Stimulated activated CD4-positive, alpha-beta T cell treated with anti-CD3 and anti-CD28 coated beads, Interleukin-2, amount 100 ng/mL, for 4 hours (primary cell): ENCODE data around the gene KDM2B.
A peak's percentile ranks its signal among the peaks of the same experiment; 100 is the strongest.

Experiments used
- DNase-seq: peaks from one replicate; pipeline ENCODE4 v3.0.0-alpha.2; 2020; ENCODE audit warnings: low read depth

The KDM2B gene

DNA sequence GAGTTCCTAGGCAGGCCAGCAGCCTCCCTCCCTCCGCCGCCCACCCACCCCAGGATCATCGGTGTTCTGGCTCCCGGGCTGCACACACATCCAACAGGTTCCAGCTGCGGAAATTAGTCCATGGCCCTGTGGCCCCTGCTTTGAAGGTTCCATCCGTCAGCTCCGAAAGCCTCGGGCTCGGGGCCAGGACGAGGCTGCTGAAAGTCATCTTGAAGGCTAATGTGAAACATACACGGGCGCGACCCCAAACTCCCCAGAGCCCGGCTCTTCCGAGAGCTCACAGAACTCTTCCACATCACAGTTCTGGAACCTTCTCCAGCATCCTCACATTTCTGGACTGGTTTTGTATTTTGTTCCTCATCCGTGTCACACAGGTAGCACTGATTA, 19.8 kb downstream of the KDM2B start:
- DNase-seq, result no peak

DNA sequence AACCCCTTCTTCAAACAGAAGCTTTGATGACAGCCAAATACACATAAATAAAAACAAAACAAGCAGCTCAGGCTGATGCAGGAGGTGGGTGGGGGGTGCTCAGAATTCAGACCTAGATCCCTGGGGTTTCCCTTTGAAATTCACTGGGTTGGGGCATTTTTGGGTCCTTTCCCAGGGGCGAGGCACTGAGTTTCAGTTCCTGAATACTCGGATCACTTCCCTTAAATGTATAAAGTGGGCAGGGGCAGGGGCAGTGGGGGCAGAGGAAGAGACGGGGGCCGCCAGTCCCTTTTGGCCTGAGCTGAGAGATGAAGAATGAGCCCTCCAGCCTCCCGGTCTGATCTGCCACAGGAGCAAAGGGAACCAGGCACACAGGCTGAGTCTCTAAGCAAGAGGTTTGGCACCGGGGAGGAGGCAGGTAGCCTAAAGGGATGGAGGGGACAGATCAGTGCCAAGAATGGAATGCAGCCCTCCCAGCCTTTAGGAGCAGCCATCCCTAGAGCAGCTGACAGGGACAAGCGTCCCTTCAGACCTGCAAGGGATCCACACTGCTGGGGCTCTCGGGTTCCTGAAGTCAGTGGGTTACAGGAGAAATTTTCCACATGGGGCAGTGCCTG, 20.3 kb downstream of the KDM2B start:
- DNase-seq, result no peak

DNA sequence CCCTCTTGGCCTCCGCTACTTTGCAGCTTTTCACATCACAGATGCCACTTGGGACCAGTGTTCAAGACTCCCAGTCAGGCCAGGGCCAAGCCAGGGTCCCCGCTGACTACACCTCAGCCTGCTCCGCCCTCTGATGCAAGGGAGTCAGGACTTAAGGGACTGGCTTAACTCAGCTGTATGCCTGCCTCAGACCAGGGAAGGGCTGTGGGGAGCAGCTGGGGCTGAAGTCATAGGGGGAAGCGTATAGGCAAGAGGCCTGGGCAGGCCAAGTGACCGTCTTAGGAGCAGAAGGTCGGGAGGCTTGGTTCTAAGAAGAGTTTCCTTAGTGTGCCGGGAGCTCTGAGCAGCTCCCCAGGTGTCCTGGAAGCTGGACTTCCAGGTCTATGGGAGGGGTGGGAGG, 21.9 kb downstream of the KDM2B start:
- no peak for DNase-seq

DNA sequence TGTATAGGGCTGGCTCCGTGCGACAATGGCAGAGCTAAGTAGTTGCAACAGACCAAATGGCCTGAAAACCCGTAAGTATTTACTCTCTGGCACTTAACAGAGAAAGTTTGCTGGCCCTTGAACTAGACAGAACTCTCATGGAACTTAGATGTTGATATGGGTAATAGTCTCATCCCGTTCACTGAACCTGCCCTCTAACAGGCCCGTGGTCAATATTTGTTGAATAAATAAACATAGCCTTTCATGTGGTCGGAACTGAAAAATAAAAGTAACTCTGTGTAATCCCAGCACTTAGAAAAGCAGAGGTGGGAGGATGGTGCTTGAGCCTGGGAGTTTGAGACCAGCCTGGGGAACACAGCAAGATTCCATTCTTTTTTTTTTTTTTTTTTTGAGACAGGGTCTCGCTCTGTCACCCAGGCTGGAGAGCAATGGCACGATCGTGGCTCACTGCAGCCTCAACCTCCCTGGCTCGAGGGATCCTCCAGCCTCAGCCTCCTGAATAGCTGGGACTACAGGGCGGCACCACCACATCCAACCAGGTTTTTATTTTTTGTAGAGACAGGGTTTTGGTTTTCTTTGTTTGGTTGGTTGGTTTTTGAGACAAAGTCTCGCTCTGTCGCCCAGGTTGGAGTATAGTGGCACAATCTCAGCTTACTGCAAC, 29.7 kb downstream of the KDM2B start:
- no peak for DNase-seq

DNA sequence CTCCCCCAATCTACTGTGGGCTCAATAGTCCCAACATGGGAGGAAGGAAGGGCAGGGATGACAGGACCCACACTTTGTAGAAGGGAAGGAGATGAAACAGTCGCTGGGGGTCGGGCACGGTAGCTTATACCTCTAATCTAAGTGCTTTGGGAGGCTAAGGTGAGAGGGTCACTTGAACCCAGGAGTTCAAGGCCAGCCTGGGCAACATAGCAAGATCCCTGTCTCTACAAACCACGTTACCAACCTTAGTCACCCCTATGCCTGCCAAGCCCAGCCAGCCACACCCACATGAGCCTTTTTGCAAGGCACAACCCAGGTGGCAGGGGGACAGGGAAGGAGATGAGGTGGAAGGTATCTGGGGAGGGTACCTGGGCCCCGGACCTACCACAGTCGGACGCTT, 31.7 kb downstream of the KDM2B start:
- DNase-seq, result no peak

DNA sequence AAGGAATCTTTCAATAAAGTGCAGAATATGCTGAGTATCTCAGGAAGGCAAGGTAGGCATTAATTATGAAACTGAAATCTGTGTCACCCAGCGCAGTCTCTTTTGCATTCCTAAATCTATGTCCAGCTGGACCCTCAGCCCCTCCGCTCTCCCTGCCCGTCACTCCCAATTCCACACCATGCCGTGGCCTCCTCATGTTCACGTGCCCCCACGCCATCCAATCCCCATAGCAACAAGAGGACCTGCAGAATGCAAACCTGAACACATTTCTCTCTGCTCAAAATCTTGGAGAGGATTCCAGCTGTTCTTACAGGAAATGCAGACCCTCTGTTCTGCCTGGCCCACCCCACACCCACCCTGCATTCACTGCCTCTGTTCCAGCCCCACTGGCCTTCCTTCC, 35.3 kb downstream of the KDM2B start:
- DNase-seq, result no peak

DNA sequence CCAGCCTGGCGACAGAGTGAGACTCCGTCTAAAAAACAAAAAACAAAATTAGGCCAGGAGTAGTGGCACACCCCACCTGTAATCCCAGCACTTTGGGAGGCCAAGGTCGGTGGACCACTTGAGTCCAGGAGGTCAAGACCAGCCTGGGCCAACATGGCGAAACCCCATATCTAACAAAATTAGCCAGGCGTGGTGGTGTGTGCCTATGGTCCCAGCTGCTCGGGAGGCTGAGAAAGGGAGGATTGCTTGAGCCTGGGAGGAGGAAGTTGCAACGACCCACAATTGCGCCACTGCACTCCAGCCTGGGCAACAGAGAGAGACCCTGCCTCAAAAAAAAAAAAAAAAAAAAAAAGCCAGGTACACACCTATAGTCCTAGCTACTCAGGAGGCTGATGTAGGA, 37.0 kb downstream of the KDM2B start:
- no peak for DNase-seq

DNA sequence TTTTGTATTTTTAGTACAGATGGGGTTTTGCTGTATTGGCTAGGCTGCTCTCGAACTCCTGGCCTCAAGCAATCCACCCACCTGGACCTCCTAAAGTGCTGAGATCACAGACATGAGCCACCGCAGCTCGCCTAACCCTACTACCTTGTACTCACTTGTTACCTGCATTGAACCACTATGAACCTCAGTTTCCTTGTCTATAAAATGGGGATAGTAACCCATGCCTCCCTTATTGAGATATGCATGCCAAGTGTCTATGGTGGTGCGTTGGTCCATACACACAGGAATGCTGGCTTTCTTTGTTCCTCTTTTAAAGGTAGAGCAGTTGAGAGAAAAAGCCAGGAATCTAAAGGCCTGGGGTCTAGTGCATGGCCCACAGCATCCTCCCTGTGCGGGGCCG, 40.9 kb downstream of the KDM2B start:
- DNase-seq, result no peak

DNA sequence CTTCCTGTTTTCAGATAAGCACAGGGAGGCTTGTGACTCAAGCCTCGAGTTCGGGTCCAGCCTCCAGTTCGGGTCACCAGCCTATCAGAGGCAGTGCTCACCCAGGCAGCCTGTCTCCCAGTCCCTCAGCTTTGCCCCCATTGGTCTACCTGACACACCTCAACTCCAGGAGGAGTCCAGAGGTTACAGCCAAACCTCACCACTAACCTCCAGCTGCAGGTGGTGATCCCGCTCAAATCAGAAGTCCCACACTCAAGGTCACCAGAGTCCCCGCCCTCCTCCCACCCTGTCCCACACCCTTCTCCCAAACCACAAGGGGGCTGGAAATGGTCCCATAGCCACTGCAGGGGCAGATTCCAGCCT, 42.1 kb downstream of the KDM2B start:
- no peak for DNase-seq

DNA sequence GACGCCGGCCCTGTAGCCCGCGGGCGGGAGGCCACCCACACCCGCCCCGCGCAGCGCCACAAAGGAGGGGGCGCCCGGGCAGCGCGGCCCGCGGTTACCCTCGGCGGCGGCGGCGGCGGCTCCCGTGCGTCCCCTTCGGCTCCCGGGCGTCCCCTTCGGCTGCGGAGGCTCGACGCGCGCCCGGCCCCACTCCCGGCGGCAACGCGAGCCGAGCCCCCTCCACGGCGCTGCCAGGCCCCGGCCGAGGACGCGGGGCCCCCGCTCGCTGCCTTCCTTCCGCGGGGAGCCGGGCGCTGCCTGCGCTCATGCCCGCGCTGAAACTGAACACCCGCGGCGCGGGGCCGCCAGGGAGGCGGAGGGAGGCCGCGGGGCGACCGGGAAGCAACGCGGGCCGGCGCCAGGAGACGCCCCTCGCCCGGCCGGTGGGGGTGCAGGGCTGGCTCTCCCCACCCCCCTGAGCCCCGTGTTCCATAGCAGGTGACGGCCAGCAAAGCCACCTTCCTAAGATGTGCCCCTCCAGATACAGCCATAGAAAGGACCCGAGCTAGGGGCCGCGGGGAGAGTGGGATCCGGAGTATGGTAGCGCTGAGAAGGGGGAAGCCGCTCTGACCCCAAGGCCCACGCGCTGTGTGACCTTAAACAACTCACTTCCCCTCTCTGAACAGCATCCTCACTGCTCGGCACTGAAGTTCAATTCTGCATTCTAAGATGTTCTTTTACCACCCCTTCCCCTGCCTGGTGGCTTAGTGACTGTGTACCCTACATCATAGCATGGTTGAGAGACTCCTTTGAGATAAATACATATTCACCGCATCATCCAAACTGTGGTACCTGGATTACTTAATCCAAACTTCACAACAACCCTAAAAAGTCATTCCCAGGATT, 42.8 kb downstream of the KDM2B start:
- no peak for DNase-seq

DNA sequence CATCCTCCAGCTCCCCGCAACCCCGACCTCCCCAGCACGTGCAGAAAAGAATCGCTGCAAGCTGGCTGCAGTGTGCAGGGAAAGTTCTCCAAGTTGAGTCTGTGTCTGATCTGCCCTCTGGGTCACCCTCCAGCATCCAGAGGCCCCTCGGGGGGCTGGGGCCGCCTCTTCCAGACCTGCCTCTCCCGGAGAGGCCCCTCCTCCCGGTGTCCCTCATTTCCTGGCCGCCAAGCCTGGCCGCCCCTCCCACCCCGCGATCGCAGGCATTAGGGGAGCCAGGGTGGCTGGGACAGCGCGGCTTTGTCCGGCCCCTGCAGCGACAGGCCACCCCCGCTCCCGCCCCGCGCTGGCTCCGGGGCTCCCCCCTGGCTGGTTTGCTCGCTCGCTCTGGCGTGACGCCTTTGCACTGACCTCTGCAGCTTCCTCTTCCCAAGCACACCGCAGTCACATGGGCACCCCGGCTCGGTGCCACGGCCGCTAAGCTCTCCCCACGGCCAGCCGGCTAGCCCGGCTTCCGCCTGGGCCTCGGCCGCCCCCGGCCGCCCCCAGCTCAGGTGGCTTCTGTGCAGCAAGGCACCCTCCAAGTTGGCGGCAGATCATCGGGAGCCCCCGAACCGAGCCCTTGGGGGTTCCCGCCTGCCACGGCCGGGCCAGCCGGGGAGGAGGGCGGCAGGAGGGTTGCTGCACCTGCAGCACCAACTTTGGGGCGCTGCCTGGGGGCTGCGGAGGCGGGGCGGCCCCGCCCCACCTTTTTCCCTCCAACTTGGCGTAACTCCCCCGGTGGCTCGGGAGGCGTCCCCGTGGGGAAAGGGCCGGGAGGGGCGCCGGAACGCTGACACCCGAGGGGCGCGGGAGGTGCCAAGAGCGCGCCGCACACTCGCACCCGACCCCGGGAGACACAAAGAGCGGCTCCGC, 43.7 kb downstream of the KDM2B start:
- no peak for DNase-seq

DNA sequence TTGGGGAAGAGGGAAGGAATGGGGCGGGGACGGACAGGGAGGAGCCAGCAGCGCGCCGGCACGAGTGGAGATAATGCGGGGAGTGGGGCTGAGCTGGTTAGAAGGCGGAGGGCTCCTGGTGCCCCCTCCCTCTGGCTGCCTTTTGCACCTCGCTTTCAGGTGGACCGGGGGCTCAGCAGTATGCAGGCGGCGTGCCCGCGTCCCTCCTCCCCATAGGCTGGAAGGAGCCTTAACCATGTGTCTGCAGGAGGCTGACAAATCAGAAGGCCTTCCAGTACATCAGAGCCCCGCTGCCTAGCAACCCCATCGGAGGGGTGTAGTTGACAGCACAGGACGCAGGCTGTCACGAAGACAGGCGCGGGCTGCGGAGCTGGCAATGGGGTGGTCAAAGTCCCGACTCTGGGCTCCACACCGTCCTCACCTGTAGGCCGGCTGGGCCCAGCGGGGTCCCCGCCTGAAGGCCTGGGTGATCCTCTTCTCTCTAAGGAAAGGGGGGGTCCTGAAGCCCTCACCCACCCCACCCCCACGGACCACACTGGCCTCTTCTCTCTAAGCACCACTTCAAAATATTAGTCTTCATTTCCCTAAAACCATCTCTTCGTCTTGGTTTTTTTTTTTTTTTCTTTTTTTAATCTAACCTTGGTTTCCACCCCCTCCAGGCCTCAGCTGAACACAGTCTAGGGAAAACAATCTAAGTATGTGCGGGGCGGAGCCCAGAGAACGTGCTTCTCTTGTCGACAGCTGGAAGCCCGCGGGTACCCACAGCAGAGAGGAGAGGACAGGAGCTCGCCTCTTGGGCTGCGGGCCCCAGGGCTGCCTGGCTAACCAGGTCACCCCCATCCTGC, 44.5 kb downstream of the KDM2B start:
- peak; percentile 45 for DNase-seq

DNA sequence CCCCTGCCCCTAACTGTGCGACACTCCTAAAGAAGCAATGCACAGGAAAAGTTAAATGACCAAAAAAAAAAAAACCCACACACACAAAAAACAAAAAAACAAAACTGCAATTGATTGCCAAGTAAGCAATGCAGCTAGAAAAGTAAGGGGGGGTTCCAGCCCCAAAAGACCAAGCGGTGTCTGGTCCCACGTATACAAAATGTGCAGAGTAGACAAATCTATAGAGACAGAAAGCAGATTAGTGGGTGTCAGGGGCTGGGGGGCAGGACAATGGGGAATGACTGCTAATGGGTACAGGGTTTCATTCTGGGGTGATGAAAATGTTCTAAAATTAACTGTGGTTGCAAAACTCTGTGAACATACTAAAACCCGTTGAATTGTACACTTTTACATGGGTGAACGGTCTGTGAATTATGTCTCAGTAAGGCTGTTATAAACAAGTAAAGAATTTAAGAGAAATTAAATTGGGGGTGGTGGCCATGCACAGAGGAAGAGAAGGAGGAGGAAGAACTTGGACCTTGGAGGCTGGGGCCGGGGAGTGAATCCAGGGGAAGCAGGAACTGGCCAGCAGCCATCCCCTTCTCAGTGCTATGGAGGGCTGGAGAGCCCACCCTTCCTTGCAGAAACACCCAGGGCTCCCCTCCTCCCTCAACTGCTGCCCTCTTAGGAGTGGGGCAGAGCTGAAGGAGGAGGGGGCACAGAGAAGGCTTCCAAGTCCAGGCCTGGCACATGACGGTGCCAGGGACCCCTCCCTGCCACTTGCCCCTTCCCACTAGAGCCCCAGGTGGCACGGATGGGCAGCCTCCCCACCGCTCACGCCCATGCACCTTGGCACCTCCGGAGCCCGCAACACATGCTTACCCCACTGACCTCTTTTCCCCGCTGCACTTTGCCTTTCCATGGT, 45.4 kb downstream of the KDM2B start:
- DNase-seq, result no peak

DNA sequence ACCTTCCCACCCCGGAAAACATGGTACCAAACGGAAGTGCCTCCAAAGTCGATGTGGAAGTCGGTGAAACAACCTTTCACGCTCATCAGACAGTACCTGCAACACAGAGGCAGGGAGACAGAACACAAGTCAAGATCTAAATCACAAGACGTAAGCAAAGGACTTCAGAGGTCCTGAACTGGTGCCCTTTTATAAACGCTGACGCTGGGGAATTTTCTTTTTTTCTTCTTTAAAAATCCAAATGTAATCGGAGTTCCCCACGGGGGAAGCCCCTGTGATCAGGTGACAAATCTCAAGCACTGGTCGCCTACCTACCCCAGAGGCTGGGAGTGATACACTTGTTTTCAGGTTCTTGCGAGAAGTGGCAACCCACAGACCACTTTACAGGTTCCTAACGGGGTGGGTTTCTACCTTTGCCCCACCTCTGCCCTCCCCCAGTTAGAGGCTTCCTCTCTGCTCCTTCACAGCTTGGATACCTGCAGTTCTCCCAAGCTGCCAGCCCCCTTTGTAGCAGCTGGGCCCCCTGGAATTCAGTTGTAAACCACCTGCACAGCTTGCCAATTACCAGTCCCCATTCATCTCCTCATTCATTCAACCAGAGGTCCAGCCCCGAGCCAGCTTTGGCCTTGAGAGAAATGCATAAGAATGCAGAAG, 46.2 kb downstream of the KDM2B start:
- DNase-seq, result peak; percentile 57

DNA sequence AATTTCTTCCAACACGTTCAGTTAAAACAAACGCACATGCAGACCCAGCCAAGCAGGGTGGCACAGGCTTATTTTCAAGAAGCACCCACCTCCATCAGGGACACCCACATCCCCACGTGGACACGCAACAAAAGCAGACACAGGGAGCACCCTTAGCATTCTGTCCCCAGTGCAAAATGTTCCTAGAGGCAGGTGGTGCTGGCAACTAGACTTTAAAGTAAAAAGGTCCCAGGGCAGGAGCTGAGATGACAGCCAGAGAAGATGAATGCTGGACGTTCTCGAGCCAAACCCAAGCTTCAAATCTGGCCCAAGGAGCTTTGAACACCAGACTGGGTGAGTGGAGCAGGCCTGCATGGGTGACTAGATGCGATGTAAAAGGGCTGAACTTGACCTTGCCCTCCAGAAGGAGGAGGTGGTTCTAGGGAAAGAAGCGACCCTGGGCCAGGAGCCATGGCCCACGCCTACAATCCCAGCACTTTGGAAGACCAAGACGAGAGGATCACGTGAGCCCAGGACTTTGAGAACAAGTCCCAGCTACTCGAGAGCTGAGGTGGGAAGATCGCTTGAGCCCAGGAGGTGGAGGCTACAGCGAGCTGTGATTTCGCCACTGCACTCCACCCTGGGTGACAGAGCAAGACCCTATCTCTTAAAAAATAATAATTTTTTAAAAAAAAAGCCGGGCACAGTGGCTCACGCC, 47.3 kb downstream of the KDM2B start:
- DNase-seq, result no peak

DNA sequence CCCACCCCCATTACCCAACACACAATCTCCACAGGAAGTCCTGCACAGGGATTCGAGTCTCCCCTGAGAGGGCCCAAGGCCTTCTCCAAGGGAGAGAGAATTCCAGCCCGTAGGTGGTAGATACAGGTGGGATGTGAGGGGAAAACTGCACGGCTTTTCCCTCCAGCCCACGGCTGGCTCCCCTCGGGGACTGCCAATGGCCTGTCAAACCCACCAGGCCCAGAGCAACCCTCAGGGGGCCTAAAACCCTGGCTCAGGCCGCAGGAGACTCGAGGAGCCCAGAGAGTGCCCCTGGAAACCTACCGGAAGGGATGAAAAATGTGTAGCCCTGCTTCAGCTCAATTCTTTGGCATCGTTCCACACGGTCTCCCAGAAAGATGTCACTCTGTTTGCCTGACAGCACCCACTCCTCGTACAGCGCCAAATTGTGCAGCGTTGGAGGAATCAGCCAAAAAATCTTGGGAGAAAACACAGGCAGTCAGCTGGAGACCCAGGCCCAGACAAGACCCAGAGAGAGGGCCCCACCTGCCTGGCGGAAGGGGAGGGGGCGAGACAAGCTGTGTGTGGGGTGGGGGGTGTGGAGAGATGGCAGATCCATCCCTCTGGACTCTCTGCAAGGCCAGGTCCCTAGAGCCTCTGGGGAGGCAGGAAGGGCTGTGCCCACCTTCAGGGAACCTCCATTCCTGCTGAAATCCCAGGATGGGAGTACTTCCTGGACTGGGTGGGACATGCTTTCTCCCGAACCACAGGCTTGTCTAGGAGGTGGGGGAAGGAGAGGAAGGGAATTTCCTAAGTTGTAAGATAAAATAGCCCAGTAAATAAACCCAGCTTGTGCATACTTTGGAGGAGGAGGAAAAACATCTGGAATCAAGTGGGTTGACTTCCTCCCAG, 48.1 kb downstream of the KDM2B start:
- DNase-seq, result no peak

DNA sequence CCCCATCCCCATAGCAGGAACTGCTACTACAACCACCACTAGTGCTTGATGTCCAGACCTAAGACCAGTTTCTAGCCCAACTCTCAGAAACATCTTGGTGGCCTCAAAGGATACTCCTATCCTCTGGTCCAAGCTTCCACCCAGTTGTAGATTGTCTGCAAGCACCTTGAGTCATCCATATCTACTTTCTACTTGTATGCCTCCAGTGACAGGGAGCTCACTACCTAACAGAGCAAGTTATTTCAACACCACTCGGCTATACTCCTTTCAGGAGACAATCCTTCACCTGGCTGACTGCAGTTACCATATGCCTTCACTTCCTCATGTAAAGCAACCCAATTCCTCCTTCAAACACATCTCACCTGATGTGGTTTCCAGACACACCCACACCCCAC, 49.5 kb downstream of the KDM2B start:
- DNase-seq, result no peak
